Breast epithelium (tissue), 4 donors: Measurements from ENCODE around the gene DOK5. TPM values are rescaled to one million over a fixed set of nuclear protein-coding genes. Genes with fewer than 3 reads are reported as not detected.

Experiments used
- DNase-seq, 2 donors: peaks; one replicate each; pipeline ENCODE4 v3.0.0-alpha.2; 2019; ENCODE audit warnings: low spot score in 2 of 2
- H3K27ac ChIP-seq, 2 donors: fragments of 200-600 bp; sonication (generic) in 1 of 2; one replicate each; pipeline ENCODE4 v1.5.1; 2016 to 2019; ENCODE audit warnings: mild to moderate bottlenecking in 1 of 2
- H3K27me3 ChIP-seq, 2 donors: fragments of 200-600 bp; sonication (generic) in 1 of 2; one replicate each; pipeline versions ENCODE4 v1.5.1 to v1.6.0; 2017 to 2019; ENCODE audit warnings: control low read depth in 1 of 2, mild to moderate bottlenecking in 1 of 2
- H3K36me3 ChIP-seq: fragments of 200-600 bp; one replicate; pipeline ENCODE4 v1.5.1; 2019
- H3K4me1 ChIP-seq, 2 donors: fragments of 200-600 bp; sonication (generic); one replicate each; pipeline ENCODE4 v1.5.1; 2016 to 2019; ENCODE audit warnings: control low read depth in 1 of 2
- H3K4me3 ChIP-seq, 3 donors: fragments of 200-600 bp; sonication (generic); 1 replicate in 2 of 3; 2 replicates in 1 of 3; pipeline ENCODE4 v1.5.1; 2016 to 2019; ENCODE audit warnings: mild to moderate bottlenecking in 3 of 3, moderate library complexity in 2 of 3
- H3K9me3 ChIP-seq, 2 donors: fragments of 200-600 bp; sonication (generic) in 1 of 2; one replicate each; pipeline ENCODE4 v1.5.1; 2016 to 2019; ENCODE audit warnings: control low read depth in 1 of 2
- POLR2A ChIP-seq: fragments of 450-650 bp; IDR thresholded peaks from one replicate; pipeline ENCODE4 v1.6.1; 2016; ENCODE audit warnings: antibody characterized with exemption, mild to moderate bottlenecking, moderate library complexity
- POLR2AphosphoS5 ChIP-seq, 3 donors: sonication (generic); formaldehyde crosslinking; IDR thresholded peaks; one replicate each; pipeline ENCODE4 v1.6.1; 2017; ENCODE audit warnings: antibody characterized with exemption in 3 of 3
- intact Hi-C: fragments of 100-400 bp; cut with DNase I; formaldehyde crosslinking; loops from one replicate; pipeline ENCODE4 v1.15.1; 2023; ENCODE audit warnings: low total_unique reads
- total RNA-seq, 3 donors: library from RNA; depleted of rRNA; stranded (reverse); fragments of >200 nt; gene quantifications; one replicate each; pipeline ENCODE4 v1.1.0, GENCODE V29; 2016
- TF ChIP-seq, protein P1 (sequence below), 3 donors: fragments of 450-650 bp; IDR thresholded peaks; one replicate each; pipeline ENCODE4 v1.5.1; 2016 to 2017; ENCODE audit warnings: antibody characterized with exemption in 3 of 3, mild to moderate bottlenecking in 3 of 3, moderate library complexity in 3 of 3

The DOK5 gene
- total RNA-seq, 3 donors from 2014 or later: 2.0 to 4.0 (median 3.4) TPM

DNA sequence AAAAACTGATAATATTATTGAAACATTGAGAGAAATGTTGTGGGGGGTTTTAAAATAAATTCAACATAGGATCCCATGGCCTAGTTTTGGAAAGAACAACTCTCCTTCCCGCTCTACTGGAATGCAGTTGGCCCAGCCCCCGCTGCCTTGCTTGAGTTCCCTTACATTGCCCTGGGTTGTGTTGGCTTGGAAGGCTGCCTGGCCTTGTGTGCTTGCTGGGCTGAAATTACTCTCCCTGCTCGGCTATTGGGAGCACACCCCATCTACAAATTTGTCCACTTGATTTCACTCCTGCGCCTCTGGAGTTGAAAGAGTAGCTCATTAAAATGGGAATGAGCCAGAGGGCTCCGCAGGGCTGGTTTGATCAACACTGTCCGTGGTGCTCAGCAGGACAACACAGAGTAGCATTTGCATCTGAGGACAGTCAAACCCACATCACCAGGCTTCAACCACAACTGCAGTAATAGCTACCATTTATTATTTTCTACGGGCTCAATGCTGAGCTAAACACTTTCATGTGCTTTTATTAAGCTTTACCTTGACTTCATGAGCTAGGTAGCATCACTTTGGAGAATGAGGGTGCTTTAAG lies 35.2 kb downstream of the DOK5 start:
- Histone ChIP-seq H3K4me1 (no peaks in the 10 kb centered on the region), H3K4me3 (no peak overlapping the region), H3K27ac (peak overlapping the region; percentile 30 to 48), H3K27me3 (no peaks in the 10 kb centered on the region), H3K9me3 (no peaks in the 10 kb centered on the region), H3K36me3 (no peaks in the 10 kb centered on the region)
- no peak for TF ChIP-seq POLR2AphosphoS5 (IDR thresholded peaks at IDR 0.05)
- no peak for TF ChIP-seq POLR2A
- TF ChIP-seq, protein P1, sequence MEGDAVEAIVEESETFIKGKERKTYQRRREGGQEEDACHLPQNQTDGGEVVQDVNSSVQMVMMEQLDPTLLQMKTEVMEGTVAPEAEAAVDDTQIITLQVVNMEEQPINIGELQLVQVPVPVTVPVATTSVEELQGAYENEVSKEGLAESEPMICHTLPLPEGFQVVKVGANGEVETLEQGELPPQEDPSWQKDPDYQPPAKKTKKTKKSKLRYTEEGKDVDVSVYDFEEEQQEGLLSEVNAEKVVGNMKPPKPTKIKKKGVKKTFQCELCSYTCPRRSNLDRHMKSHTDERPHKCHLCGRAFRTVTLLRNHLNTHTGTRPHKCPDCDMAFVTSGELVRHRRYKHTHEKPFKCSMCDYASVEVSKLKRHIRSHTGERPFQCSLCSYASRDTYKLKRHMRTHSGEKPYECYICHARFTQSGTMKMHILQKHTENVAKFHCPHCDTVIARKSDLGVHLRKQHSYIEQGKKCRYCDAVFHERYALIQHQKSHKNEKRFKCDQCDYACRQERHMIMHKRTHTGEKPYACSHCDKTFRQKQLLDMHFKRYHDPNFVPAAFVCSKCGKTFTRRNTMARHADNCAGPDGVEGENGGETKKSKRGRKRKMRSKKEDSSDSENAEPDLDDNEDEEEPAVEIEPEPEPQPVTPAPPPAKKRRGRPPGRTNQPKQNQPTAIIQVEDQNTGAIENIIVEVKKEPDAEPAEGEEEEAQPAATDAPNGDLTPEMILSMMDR (IDR thresholded peaks at IDR 0.05): no peak
- intact Hi-C loops: no loop called here
- peak; percentile 74 to 82 for DNase-seq

DNA sequence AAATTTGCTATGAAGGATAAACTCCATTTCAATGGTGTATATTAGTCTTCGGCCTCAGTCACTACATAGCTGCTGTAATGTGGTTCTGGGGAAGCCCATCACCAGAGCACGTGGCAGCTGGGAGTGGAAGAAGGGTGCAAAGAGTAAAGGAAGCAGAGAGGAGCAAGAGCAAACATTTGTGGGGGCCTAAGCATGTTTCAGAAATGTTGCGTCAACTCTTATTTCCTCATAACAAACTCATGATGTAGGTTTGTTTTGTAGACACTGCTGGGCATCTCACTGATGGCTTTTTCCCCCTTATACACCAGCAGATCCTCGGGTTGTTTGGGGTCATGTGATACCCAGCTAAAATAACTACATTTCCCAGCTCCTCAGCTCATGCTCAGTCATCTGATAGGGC lies 37.3 kb downstream of the DOK5 start:
- H3K9me3 ChIP-seq: no peaks in the 10 kb centered on the region
- no peaks in the 10 kb centered on the region for H3K4me1 ChIP-seq
- H3K27me3 ChIP-seq: no peaks in the 10 kb centered on the region
- H3K27ac ChIP-seq: no peak overlapping the region
- DNase-seq: no peak
- no peak overlapping the region for H3K4me3 ChIP-seq
- no peaks in the 10 kb centered on the region for H3K36me3 ChIP-seq
- intact Hi-C loops: no loop called here
- TF ChIP-seq, protein P1 (IDR thresholded peaks at IDR 0.05): no peak
- TF ChIP-seq POLR2AphosphoS5 (IDR thresholded peaks at IDR 0.05) (no peak), POLR2A (no peak)

DNA sequence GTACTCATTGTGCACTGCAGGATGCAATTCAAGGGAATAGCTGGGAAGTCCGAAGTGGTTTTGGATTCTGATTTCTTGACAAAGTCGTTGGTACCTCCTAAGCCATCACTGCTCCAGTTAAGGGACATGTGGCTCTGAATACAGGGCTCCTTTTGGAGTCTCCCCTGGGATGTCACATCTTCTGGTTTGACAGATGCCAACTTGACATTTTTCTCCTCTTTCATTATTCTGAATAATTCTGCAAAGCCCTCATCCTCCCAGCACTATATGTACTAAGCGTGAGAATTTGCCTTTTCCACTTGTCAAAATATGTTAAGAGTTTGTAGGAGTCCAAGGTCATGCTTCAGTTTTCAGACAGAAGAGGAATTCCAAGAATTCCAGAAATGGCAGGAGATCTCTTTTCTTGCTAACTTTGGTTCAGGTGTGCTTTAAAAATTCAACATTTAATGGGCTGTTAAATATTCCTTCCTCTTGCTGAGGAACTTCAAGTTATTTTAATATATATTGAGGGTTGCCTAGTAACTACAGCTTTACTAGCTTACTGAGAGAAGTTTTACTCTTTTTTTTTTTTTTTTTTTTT lies 38.7 kb downstream of the DOK5 start:
- no peaks in the 10 kb centered on the region for H3K9me3 ChIP-seq
- H3K36me3 ChIP-seq: no peaks in the 10 kb centered on the region
- intact Hi-C loops: no loop called here
- H3K27ac ChIP-seq: no peak overlapping the region
- no peaks in the 10 kb centered on the region for H3K4me1 ChIP-seq
- H3K4me3 ChIP-seq: no peak overlapping the region
- no peak for TF ChIP-seq POLR2AphosphoS5 (IDR thresholded peaks at IDR 0.05)
- H3K27me3 ChIP-seq: no peaks in the 10 kb centered on the region
- DNase-seq: no peak

DNA sequence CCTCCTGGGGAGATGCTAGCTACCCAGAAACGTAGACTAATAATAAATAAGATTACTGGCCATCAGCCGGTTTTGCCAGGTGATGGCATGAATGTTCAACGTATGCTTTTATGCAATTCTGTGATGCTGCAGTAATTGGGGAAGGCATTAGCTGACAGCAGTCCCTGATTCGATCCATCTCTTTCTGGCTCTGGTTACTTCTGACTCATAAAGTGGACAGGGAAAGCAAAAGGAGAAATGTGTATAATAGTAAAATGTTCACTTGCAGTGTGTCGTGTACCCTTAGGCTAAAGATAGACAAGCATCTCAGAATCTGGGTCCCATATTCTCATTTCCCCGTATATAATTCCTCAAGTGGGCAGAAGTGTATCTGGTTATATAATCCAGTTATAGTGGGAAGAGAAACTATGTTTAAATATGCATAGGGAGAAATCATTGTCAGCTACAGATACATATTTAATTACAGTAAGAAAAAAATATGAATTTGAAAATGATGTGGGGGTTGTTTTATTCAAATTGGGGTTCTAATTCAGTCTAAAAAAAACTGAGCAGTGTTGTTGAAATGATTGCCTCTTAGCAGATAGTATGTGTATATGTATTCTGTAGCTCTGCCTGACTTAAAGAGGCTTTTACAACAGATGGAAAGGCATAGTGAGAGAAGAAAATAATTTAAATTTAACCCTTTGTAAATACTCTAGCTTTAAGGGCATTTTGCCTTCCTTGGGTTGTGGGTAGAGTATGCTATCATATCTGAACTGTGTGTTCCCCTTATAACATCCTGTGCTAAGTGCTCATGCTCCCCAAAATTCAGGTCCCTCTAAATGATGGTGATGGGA lies 40.6 kb downstream of the DOK5 start:
- Histone ChIP-seq H3K36me3 (no peaks in the 10 kb centered on the region), H3K27me3 (no peaks in the 10 kb centered on the region), H3K27ac (no peak overlapping the region), H3K4me1 (no peaks in the 10 kb centered on the region), H3K9me3 (no peaks in the 10 kb centered on the region), H3K4me3 (no peak overlapping the region)
- TF ChIP-seq POLR2A (no peak), POLR2AphosphoS5 (IDR thresholded peaks at IDR 0.05) (no peak)
- TF ChIP-seq, protein P1 (IDR thresholded peaks at IDR 0.05): no peak
- no peak for DNase-seq
- intact Hi-C loops: no loop called here

DNA sequence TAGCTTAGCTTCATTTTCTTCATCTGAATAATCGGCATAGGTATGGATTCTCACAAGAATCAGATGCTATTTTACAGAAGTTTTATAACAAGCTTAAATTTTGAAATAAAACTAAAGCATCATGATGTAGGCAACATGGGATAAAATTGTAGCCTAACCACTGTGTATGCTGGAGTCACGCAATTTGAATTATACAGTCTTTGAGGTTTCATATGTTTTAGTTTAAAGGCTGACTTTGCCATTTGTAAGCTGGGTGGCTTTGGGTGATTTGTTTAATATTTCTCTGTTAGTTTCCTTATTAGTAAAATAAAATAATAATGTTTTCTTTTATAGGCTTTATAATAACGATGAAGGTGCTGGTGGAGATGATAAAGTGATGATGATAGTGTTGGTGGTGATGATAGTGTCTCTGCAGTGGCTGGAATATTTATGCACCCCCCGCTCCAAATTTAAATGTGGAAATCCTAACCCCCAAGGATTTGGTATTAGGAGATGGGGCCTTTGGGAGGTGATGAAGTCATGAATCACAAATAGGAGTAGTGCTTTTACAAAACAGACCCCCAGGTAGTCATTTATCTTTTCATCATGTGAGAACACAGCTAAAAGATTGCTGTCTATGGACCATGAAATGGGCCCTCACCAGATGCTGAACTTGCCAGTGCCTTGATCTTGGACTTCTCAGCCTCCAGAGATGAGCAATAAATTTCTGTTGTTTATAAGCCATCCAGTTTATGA lies 42.0 kb downstream of the DOK5 start:
- no peak overlapping the region for H3K4me3 ChIP-seq
- H3K27ac ChIP-seq: no peak overlapping the region
- no peaks in the 10 kb centered on the region for H3K27me3 ChIP-seq
- no peaks in the 10 kb centered on the region for H3K4me1 ChIP-seq
- intact Hi-C loops: no loop called here
- DNase-seq: no peak
- no peak for TF ChIP-seq POLR2A
- TF ChIP-seq, protein P1 (IDR thresholded peaks at IDR 0.05): no peak
- TF ChIP-seq POLR2AphosphoS5 (IDR thresholded peaks at IDR 0.05): no peak
- no peaks in the 10 kb centered on the region for H3K36me3 ChIP-seq
- H3K9me3 ChIP-seq: no peaks in the 10 kb centered on the region
